Measurements from ENCODE around the gene NXNL2. TPM values are rescaled to one million over a fixed set of nuclear protein-coding genes. Genes with fewer than 3 reads are reported as not detected.

NXNL2 gene
- total RNA-seq, 1 experiment from 2014 or later = 1.4 TPM

GRCh38 chr9:88555268-88555980, 20.4 kb downstream of the NXNL2 start:
- intact Hi-C loops (cut with micrococcal nuclease; ENCODE audit: unreplicated experiment) = no loop called here

GRCh38 chr9:88559661-88560060, 24.7 kb downstream of the NXNL2 start:
- DNase-seq (ENCODE audit: low read depth, low spot score) (no peak), ATAC-seq (no peak)
- intact Hi-C loops (cut with micrococcal nuclease; ENCODE audit: unreplicated experiment) = no loop called here
- Histone ChIP-seq H3K4me3 (ENCODE audit: low read depth in 2 of 2, low read length in 2 of 2) (no peak overlapping the region), H3K4me1 (ENCODE audit: control insufficient read depth, insufficient read depth, low read length) (no peaks in the 10 kb centered on the region), H3K36me3 (ENCODE audit: control insufficient read depth, insufficient read depth, low read length) (no peaks in the 10 kb centered on the region), H3K27me3 (ENCODE audit: control insufficient read depth, insufficient read depth, low read length) (no peaks in the 10 kb centered on the region), H3K9me3 (ENCODE audit: control insufficient read depth, insufficient read depth, low read depth, low read length) (no peaks in the 10 kb centered on the region), H3K27ac (ENCODE audit: low read length) (no peak overlapping the region)
- ChIA-PET POLR2A (no interaction called here), CTCF (no interaction called here)
- BruUV-seq (replicated peaks) = no TSS peak
- in situ Hi-C loops (cut with HindIII; ENCODE audit: low pct_unique_long_range_greater_than_20kb, low sequenced_read_pairs) = no loop called here
- TF ChIP-seq SIN3A (IDR thresholded peaks at IDR 0.05; ENCODE audit: borderline replicate concordance, insufficient read depth, low read depth, low read length) = no peak

More at GRCh38 chr9:88555268-88555980, 20.4 kb downstream of the NXNL2 start:
- DNase-seq (ENCODE audit: low read depth, low spot score) (no peak), ATAC-seq (no peak)
- TF ChIP-seq SIN3A (IDR thresholded peaks at IDR 0.05; ENCODE audit: borderline replicate concordance, insufficient read depth, low read depth, low read length) = no peak
- no peak for TF ChIP-seq CTCF (IDR thresholded peaks at IDR 0.05)
- no peak for TF ChIP-seq REST (IDR thresholded peaks at IDR 0.05; ENCODE audit: insufficient read depth in 1 of 2, low read depth in 2 of 2, low read length in 1 of 2)
- TF ChIP-seq POLR2AphosphoS5 (IDR thresholded peaks at IDR 0.05; ENCODE audit: low read depth, low read length) = no peak
- no peak for TF ChIP-seq TCF7L2 (IDR thresholded peaks at IDR 0.05; ENCODE audit: low read depth, low read length)
- Histone ChIP-seq H3K4me3 (ENCODE audit: low read depth in 2 of 2, low read length in 2 of 2) (no peak overlapping the region), H3K4me1 (ENCODE audit: control insufficient read depth, insufficient read depth, low read length) (no peaks in the 10 kb centered on the region), H3K36me3 (ENCODE audit: control insufficient read depth, insufficient read depth, low read length) (no peaks in the 10 kb centered on the region), H3K27me3 (ENCODE audit: control insufficient read depth, insufficient read depth, low read length) (no peaks in the 10 kb centered on the region), H3K9me3 (ENCODE audit: control insufficient read depth, insufficient read depth, low read depth, low read length) (no peaks in the 10 kb centered on the region), H3K27ac (ENCODE audit: low read length) (no peak overlapping the region)
- BruUV-seq (replicated peaks) = no TSS peak
- CTCF ChIA-PET = no interaction called here
- POLR2A ChIA-PET = no interaction called here
- in situ Hi-C loops (cut with HindIII; ENCODE audit: low pct_unique_long_range_greater_than_20kb, low sequenced_read_pairs) = no loop called here

GRCh38 chr9:88567870-88568269, 32.9 kb downstream of the NXNL2 start:
- Histone ChIP-seq H3K27me3 (ENCODE audit: control insufficient read depth, insufficient read depth, low read length) (no peaks in the 10 kb centered on the region), H3K9me3 (ENCODE audit: control insufficient read depth, insufficient read depth, low read depth, low read length) (no peaks in the 10 kb centered on the region), H3K27ac (ENCODE audit: low read length) (no peak overlapping the region), H3K36me3 (ENCODE audit: control insufficient read depth, insufficient read depth, low read length) (no peaks in the 10 kb centered on the region), H3K4me3 (ENCODE audit: low read depth in 2 of 2, low read length in 2 of 2) (no peak overlapping the region), H3K4me1 (ENCODE audit: control insufficient read depth, insufficient read depth, low read length) (no peaks in the 10 kb centered on the region)
- no TSS peak for BruUV-seq (replicated peaks)
- ChIA-PET POLR2A (no interaction called here), CTCF (no interaction called here)
- in situ Hi-C loops (cut with HindIII; ENCODE audit: low pct_unique_long_range_greater_than_20kb, low sequenced_read_pairs) = no loop called here
- no peak for ATAC-seq
- TF ChIP-seq POLR2AphosphoS5 (IDR thresholded peaks at IDR 0.05; ENCODE audit: low read depth, low read length) (no peak), CTCF (IDR thresholded peaks at IDR 0.05) (no peak), TCF7L2 (IDR thresholded peaks at IDR 0.05; ENCODE audit: low read depth, low read length) (no peak), SIN3A (IDR thresholded peaks at IDR 0.05; ENCODE audit: borderline replicate concordance, insufficient read depth, low read depth, low read length) (no peak), REST (IDR thresholded peaks at IDR 0.05; ENCODE audit: insufficient read depth in 1 of 2, low read depth in 2 of 2, low read length in 1 of 2) (no peak)
- DNase-seq (ENCODE audit: low read depth, low spot score) = no peak
- intact Hi-C loops (cut with micrococcal nuclease; ENCODE audit: unreplicated experiment) = no loop called here
